ENCODE results near the gene CLDN3. TPM values are rescaled to one million over a fixed set of nuclear protein-coding genes. Genes with fewer than 3 reads are reported as not detected.

CLDN3 gene
- total and polyA plus RNA-seq, 2 donors (not counting 1 experiment from before 2014, with no cell fraction given) = not detected

GRCh38 chr7:73726083-73726466 lies 44.0 kb downstream of the CLDN3 start:
- Histone ChIP-seq H3K79me2 (ENCODE audit: control insufficient read depth, insufficient read depth, low read length) (no peaks in the 10 kb centered on the region), H3K4me1 (ENCODE audit: control insufficient read depth in 2 of 2, insufficient read depth in 2 of 2, low read length in 2 of 2) (peaks cover 0 to 2% of the 10 kb centered on the region in 2 donors), H3K4me3 (ENCODE audit: control extremely low read depth in 1 of 5, extremely low read depth in 1 of 5, insufficient read depth in 1 of 5, low read depth in 2 of 5, low read length in 4 of 5) (no peak overlapping the region), H3K27me3 (replicated peaks in 1 of 4; ENCODE audit: control extremely low read depth in 1 of 4, control insufficient read depth in 3 of 4, insufficient read depth in 4 of 4, low read length in 3 of 4) (peaks cover 0 to 27% (median 11%) of the 10 kb centered on the region in 4 experiments), H3K36me3 (replicated peaks in 1 of 2; ENCODE audit: control extremely low read depth in 1 of 2, control insufficient read depth in 1 of 2, extremely low read depth in 1 of 2, insufficient read depth in 2 of 2, low read length in 1 of 2) (no peaks in the 10 kb centered on the region), H3K9ac (ENCODE audit: low read length) (no peak overlapping the region), H3K4me2 (replicated peaks; ENCODE audit: low read depth, low read length, poor library complexity, severe bottlenecking) (no peak overlapping the region), H3K27ac (ENCODE audit: low read length in 2 of 2) (no peak overlapping the region), H2AFZ (ENCODE audit: insufficient read depth, low read depth, low read length, poor library complexity, severe bottlenecking) (peak overlapping the region; percentile 29), H3K9me3 (ENCODE audit: control extremely low read depth in 1 of 3, control insufficient read depth in 2 of 3, insufficient read depth in 1 of 3, low read length in 2 of 3) (peaks cover 0 to 4% (median 0%) of the 10 kb centered on the region in 3 donors), H4K20me1 (ENCODE audit: control insufficient read depth, insufficient read depth, low read length, poor library complexity, severe bottlenecking) (no peaks in the 10 kb centered on the region)
- intact Hi-C loops (cut with micrococcal nuclease) = no loop called here
- Mint-ChIP-seq H3K9me3 (ENCODE audit: insufficient read depth) (no peaks in the 10 kb centered on the region), H3K4me3 (no peak overlapping the region), H3K27ac (no peak overlapping the region), H3K4me1 (no peaks in the 10 kb centered on the region), H3K27me3 (peaks cover 14% of the 10 kb centered on the region)
- CTCF ChIA-PET = interaction anchor here (0.6 to 6.4 kb wide), 8 partner anchors 9 to 203 kb away, joined by 3 to 93 read pairs (median 6); partner anchors contain the start of gene ABHD11
- POLR2A ChIA-PET = no interaction called here
- ATAC-seq (ENCODE audit: low read depth) = no peak
- WGBS (ENCODE audit: insufficient coverage) = 90% methylated on average over 1 of the region's 1 CpG
- TF ChIP-seq CTCF (IDR thresholded peaks at IDR 0.05) (peak; percentile 38), EZH2 (IDR thresholded peaks at IDR 0.05; ENCODE audit: borderline replicate concordance, insufficient read depth, low read depth, low read length, poor library complexity, severe bottlenecking) (no peak)
- DNase-seq = no peak

GRCh38 chr7:73723813-73724212 lies 46.3 kb downstream of the CLDN3 start:
- H3K4me3 Mint-ChIP-seq = no peak overlapping the region
- DNase-seq (no peak), ATAC-seq (ENCODE audit: low read depth) (no peak)
- no peaks in the 10 kb centered on the region for H4K20me1 ChIP-seq (ENCODE audit: control insufficient read depth, insufficient read depth, low read length, poor library complexity, severe bottlenecking)
- peaks cover 9 to 11% of the 10 kb centered on the region in 2 donors for H3K4me1 ChIP-seq (ENCODE audit: control insufficient read depth in 2 of 2, insufficient read depth in 2 of 2, low read length in 2 of 2)
- CTCF ChIA-PET = interaction anchor here (0.7 to 6.4 kb wide), 5 partner anchors 14 to 118 kb away, joined by 3 to 93 read pairs (median 4); partner anchors contain the start of gene ABHD11
- WGBS (ENCODE audit: insufficient coverage) = no CpG with 5 or more reads among the region's 3 CpGs
- no peak overlapping the region for H3K4me2 ChIP-seq (replicated peaks; ENCODE audit: low read depth, low read length, poor library complexity, severe bottlenecking)
- peaks cover 0 to 4% (median 0%) of the 10 kb centered on the region in 3 donors for H3K9me3 ChIP-seq (ENCODE audit: control extremely low read depth in 1 of 3, control insufficient read depth in 2 of 3, insufficient read depth in 1 of 3, low read length in 2 of 3)
- H2AFZ ChIP-seq (ENCODE audit: insufficient read depth, low read depth, low read length, poor library complexity, severe bottlenecking) = no peak overlapping the region
- no peak overlapping the region for H3K27ac ChIP-seq (ENCODE audit: low read length in 2 of 2)
- no peaks in the 10 kb centered on the region for H3K9me3 Mint-ChIP-seq (ENCODE audit: insufficient read depth)
- H3K27me3 Mint-ChIP-seq = peaks cover 17% of the 10 kb centered on the region
- TF ChIP-seq CTCF (IDR thresholded peaks at IDR 0.05) (no peak), EZH2 (IDR thresholded peaks at IDR 0.05; ENCODE audit: borderline replicate concordance, insufficient read depth, low read depth, low read length, poor library complexity, severe bottlenecking) (no peak)
- no peaks in the 10 kb centered on the region for H3K79me2 ChIP-seq (ENCODE audit: control insufficient read depth, insufficient read depth, low read length)
- H3K36me3 ChIP-seq (replicated peaks in 1 of 2; ENCODE audit: control extremely low read depth in 1 of 2, control insufficient read depth in 1 of 2, extremely low read depth in 1 of 2, insufficient read depth in 2 of 2, low read length in 1 of 2) = no peaks in the 10 kb centered on the region
- intact Hi-C loops (cut with micrococcal nuclease) = no loop called here
- peaks cover 0 to 38% (median 14%) of the 10 kb centered on the region in 4 experiments for H3K27me3 ChIP-seq (replicated peaks in 1 of 4; ENCODE audit: control extremely low read depth in 1 of 4, control insufficient read depth in 3 of 4, insufficient read depth in 4 of 4, low read length in 3 of 4)
- H3K4me1 Mint-ChIP-seq = peaks cover 7% of the 10 kb centered on the region
- no peak overlapping the region for H3K27ac Mint-ChIP-seq
- H3K4me3 ChIP-seq (ENCODE audit: control extremely low read depth in 1 of 5, extremely low read depth in 1 of 5, insufficient read depth in 1 of 5, low read depth in 2 of 5, low read length in 4 of 5) = no peak overlapping the region
- no peak overlapping the region for H3K9ac ChIP-seq (ENCODE audit: low read length)
- POLR2A ChIA-PET = no interaction called here

Data from B cell (primary cell).